Stimulated activated CD4-positive, alpha-beta T cell treated with anti-CD3 and anti-CD28 coated beads, Interleukin-4, amount 100 ng/mL, for 48 hours (primary cell): ENCODE results near the gene CHRNB2.
A peak's percentile ranks its signal among the peaks of the same experiment; 100 is the strongest.
"Not testable (repeated sequence)": the region's sequence is repeated elsewhere in the genome, so short reads cannot be mapped to it uniquely, and the experiment has no call there.

Experiments used
- DNase-seq, 2 donors: peaks; one replicate each; pipeline ENCODE4 v3.0.0-alpha.2; 2020; ENCODE audit warnings: low read depth in 2 of 2

CHRNB2 gene, protein sequence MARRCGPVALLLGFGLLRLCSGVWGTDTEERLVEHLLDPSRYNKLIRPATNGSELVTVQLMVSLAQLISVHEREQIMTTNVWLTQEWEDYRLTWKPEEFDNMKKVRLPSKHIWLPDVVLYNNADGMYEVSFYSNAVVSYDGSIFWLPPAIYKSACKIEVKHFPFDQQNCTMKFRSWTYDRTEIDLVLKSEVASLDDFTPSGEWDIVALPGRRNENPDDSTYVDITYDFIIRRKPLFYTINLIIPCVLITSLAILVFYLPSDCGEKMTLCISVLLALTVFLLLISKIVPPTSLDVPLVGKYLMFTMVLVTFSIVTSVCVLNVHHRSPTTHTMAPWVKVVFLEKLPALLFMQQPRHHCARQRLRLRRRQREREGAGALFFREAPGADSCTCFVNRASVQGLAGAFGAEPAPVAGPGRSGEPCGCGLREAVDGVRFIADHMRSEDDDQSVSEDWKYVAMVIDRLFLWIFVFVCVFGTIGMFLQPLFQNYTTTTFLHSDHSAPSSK

DNA sequence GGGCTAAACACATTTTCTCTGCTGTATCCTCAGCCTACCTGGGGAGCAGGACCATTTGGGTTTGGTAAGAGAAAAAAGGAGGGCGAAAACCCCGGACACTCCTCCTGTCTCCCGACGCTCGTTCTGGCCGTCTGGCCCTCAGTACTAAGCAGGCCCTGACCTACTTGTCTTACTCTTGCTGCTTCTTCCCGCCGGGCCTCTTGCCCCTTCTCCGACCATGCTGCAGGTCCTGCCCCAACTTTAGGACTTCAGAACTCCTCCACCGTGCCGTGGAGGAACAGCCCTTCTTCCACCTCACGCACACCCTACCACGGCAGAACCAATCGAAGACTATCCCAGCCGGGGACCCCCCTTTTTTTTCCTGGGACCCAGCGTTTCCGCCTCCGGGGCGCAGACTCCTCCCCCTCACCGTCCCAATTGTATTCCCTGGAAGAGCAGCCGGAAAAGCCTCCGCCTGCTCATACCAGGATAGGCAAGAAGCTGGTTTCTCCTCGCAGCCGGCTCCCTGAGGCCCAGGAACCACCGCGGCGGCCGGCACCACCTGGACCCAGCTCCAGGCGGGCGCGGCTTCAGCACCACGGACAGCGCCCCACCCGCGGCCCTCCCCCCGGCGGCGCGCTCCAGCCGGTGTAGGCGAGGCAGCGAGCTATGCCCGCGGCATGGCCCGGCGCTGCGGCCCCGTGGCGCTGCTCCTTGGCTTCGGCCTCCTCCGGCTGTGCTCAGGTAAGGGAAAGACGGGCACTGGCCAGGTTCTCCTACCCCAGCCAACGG lies at the start of gene CHRNB2:
Gene CHRNB2, plus strand, starts transcription at position 393 of the 771 bp plus-strand sequence. Its CDS starts 267 bp downstream, at position 660.
- peak; percentile 56 to 73 for DNase-seq

DNA sequence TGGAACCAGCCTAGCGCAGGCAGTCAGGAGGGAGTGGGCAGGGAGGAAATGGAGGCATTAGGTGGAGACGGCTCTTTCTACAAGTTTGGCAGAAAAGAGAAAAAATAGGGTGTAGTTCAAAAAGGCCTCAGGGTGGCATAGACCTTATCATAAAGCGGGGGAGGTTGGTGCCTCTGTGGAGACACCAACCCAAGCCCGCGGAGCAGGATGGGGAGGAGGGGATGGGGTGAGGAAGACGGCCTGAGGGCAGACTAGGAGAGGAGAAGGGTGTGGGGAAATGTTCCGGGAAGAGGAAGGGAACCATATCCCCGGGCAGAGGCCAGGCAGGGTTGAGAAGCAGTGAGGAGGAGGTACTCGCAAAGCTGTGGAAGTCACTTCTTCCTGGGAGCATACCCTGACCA lies 48.0 kb upstream of the CHRNB2 start:
- DNase-seq, result no peak

DNA sequence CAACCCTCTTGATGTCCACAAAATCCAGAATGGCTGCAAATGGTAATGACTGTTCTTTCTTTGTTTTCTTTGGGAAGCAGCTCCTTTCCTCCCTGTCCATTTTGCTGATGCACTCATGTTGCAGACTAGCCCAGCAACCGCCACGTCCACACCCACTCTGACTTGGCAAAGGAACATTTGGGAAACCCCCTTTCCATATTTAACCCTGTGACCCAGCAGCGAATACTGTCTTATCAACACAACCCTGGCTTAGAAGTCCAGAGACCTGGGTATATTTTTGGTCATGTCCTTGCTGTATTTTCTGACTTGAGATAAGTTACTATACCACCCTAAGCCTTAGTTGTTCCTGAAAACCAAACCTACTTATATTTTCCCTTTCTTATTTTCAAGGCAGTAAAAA lies 47.2 kb upstream of the CHRNB2 start:
- DNase-seq, result no peak

DNA sequence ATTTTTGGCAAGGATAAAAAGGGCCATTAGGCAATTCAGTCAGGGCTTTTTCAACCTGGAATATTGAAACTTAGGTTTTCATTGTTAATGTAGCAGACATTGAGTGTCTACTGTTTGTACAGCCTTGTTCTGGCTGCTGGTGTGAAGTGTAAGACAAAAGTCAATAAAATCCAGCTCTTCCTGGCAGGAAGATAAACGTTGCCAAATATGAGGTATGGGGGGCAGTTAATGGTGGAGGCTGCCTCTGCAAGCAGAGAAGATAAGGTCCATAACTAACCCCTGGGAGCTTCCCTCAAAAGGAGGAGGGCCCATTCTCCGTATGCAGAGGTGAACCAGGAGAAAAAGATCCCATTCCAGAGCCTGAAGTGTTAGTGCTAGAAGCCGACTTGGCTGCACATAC lies 45.9 kb upstream of the CHRNB2 start:
- no peak for DNase-seq

DNA sequence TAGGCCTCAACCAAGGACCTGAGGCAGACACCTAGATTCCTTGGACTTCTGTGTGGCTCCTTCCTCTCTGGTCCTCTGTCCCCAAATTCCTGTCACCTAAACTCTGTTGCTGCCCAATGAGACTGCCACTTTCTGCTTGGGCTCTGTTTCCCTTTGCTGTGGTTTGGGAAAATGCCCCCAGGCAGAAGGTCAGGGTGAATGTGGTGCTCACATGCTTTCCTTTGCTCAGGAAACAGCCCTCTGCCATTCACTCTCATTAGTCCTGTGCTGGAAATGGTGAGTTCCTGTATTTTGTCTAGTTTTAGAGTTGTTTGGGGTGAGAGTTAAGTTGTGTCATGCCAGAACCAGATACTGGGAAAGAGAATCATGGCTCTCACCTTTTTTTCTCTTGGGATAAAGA lies 42.7 kb upstream of the CHRNB2 start:
- DNase-seq, result no peak

DNA sequence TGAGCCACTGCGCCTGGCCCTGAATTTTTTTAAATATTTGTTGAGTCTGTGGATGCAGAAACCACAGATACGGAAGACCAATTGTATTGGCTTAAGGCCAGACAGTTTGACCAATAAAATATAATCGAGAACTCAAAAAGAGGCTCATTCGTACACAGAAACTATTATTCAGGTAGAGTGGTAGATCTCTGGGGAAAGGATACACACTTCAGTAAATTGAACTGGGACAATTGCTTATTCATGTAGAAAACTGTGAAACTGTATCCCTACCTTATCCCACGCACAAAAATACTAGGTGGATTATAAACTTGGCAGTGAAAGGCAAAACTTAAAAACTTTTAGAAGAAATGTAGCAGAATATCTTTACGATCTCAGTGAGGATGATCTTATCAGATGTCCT lies 40.4 kb upstream of the CHRNB2 start:
- no peak for DNase-seq

DNA sequence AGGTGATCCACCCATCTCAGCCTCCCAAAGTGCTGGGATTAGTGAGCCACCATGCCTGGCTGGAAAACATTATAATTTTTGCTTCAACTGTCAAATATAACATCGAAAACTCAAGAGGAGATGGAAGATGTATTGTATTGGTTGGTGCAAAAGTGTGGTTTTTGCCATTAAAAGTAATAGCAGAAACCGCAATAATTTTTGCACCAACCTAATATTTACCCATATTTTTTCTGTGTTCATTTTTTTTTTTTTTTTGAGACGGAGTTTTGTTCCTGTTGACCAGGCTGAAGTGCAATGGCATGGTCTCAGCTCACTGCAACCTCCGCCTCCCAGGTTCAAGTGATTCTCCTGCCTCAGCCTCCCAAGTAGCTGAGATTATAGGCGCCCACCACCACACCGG lies 38.3 kb upstream of the CHRNB2 start:
- no peak for DNase-seq

DNA sequence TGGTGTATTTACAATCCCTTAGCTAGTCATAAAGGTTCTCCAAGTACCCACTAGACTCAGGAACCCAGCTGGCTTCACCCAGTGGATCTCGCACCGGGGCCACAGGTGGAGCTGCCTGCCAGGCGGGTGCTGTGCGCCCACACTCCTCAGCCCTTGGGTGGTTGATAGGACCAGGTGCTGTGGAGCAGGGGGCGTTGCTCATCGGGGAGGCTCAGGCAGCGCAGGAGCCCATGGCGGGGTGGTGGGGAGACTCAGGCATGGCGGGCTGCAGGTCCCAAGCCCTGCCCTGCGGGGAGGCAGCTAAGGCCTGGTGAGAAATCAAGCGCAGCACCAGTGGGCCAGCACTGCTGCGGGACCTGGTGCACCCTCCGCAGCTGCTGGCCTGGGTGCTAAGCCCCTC lies 35.6 kb upstream of the CHRNB2 start:
- DNase-seq, result not testable (repeated sequence)

DNA sequence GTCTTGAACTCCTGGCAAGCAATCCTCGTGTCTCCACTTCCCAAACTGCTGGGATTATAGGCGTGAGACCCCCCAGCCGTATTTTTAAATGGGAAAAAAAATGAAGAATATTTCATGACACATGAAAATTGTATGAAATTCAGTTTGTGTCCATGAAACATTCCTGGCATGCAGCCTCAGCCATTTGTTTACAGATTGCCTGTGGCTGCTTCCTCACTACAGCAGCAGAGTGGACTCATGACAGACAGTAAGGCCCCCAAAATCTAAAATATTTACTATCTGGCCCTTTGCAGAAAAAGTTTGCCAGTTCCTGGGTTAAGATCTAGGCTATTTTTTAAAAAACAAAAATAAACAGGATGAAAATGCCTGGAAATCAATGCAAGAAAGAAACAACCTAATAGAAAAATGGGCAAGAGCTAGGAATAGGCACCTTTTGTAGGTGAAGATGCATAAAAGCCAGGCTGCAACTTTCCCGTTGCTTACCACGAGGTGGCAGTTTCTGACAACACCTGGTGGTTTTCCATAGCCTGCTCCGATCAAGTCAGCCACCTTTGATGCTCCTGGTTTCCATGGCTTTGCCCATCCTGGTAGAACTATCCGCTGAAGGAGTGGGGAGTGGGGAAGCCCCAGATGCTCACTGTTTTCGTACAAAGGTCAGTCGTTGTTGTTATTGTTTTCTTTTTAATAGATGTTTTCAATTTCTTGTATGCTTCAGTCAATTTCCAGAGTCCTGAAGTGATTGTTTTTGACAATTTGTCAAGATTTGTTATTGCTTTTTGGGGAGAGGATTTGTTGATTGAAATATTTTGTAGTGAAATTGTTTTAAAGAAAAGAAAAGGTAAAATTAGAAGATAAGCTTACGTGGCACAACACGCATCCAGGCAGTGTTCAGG lies 33.4 kb upstream of the CHRNB2 start:
- DNase-seq, result no peak

DNA sequence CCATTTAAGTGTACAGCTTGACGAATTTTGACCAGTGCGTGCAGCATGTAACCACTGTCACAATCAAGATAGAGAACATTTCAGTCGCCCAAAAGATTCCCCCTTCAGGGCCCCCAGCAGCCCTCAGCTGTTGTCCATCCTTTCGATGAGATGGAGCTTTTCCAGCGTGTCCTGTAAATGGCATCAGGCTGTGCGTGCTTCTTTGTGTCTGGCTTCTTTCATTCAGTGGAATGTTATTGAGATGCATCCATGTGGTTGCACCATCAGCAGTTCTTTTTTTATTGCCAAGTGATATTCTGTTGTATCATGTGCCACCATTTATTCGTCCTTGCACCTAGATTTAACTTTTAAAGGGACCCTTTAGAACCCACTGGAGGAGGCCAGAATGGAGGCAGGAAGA lies 31.0 kb upstream of the CHRNB2 start:
- DNase-seq, result no peak

DNA sequence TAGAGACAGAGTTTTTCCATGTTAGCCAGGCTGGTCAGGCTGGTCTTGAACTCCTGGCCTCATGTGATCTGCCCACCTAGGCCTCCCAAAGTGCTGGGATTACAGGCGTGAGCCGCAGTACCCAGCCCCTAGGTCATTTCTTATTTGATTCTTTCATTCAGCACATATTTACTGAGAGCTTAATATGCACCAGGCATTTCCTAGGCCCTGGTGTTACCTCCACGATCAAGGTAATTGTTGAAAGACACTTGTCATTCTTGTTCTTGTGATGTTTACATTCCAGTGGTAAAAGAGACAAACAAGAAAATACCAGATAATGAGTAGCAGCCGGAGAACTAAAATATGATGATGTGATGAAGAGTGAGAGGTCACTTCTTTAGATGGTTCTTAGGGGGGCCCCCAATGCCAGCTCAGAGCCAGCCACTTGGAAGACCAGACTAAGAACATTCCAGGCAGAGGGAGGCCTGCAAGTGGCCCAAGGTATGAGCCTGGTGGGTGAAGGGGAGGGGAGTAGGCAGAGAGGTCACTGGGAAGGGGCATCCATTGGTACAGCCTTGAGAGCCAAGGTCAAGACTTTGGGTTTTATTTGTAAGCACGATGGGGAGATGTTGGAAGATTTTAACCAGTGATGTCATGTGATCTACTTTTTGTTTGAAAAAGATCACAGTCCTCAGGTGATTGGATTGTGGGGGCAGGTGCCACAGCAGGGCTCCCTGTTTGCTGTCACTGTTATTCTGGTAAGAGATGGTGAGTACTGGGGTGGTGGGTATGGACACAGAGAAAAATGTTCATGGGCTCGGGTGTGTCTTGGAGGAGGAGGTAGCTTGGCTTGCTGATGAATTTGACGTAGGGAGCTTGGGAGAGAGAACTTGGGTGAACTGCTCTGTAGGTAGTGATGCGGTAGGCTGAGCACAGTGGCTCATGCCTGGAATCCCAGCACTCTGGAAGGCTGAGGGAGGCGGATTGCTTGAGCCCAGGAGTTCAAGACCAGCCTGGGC lies 27.8 kb upstream of the CHRNB2 start:
- DNase-seq, result no peak

DNA sequence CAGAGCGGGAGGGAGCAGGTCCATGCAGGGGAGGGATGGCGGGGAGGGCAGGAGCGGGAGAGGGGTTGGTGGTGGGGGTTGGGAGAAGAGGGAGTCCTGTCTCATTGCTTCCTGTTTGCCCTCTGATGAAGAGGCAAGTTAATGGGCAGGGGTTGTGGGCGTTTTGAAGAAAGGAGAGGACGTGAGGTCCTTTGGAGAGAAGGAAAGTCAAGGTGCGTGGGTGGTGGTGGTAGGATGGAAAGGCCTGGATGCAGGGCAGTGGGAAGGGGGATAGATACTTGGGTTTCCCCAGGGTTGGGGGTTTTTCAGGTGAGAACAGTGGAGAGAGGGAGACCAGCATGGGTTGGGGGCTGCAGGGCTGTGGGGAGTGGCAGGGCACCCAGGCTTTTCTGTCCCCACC lies 26.3 kb upstream of the CHRNB2 start:
- DNase-seq, result no peak

DNA sequence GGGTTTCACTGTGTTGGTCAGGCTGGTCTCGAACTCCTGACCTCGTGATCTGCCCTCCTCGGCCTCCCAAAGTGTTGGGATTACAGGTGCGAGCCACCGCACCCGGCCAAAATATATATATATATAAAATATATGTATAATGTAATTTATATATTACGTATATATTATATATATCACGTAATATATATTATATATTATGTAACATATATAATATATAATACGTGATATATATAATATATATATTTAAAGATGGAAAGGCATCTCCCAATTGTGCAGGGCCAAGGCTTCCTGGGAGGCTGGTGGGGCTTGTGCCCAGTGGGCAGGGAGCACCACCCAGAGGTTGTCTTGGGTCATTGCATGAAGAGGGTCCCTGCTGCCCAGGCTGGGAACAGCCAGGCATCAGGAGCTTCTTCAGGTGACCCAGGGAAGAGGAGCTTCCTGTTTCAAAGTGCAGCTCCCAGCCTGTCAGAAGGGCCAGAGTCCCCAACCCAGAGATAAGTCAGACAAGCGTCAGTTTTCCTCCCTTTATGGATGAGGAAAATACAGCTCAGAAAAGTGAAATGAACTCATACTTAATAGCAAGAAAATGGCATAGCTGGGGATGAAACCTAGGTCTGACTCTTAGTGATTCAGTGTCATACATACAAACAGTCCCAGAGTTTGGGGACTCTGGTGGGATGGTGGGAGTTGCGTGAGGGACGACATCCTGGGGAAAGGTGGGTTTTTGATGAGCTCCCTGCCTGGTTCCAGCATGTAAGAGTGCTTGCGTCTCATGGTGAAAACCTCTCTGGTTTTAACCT lies 21.1 kb upstream of the CHRNB2 start:
- peak; percentile 50 to 51 for DNase-seq

DNA sequence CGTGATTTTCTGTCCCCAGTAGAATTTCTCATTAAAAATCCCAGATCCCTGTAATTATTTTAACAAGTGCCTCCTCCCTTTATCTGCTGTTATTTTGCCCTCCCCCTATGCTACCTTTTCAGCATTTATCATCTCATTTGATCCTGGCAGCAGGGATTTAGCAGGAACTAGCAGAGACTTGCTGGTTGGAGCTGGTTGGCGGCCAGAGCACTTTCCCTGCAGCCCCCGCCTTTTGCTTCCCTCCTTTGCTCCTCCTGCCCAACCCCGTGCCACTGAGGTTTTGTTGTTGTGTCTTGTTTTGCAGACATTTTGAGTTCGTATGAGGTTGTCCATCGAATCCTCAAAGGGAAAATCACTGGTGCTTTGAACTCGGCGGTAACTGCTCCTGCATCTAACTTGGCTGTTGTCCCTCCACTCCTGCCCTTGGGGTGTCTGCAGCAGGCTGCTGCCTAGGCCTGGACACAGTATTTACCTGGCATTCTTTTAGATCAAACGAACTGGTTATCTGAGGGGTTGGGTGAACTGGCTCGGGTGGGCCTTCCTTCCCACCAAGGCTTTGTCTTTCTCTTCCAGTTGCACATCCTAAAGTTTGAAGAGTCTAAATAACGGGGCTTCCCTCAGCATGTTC lies 20.4 kb upstream of the CHRNB2 start:
- no peak for DNase-seq

DNA sequence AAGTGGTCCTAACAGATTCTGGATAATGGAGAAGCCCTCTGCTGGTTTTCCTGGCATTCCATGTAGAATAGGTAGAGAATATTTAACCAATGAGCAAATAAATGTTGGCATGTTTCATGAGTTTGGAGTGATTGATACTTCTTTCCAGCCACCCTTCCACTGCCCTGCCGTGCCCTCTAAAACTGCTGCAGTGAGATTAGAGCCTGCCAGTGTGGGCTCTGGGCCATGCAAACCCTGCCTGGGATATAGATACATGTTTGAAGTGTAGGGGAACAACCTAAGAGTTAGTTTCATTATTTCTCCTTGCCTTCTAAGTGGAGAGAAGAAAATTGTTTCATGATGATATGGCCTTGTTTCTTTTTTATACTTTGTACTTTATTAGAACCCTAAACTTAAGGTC lies 19.6 kb upstream of the CHRNB2 start:
- no peak for DNase-seq

DNA sequence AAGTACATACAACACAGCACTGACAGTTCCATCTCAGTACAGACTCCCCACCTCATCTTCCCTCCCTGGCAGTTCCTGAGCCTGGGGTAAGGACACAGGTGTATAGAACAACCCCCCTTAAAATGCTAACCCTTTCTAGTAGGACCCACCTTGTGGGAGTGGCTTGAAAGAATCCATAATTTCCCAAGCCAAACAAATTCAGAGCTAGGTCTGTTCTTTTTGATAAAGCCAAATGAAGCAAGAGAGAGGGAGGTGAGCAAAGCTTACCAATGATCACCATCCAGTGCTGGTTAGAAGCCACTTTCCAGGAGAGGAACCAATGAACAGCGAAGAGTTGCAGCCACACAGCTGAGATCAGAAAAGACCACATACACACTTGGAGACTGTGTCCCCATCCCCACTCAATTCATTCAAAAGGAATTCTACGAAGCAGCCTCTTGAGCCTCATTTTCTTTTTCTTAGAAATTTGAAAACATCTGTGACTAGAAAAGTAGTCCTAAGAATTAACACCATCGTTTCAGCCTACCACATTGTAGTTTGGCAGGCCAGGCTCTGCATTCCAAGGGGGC lies 18.3 kb upstream of the CHRNB2 start:
- no peak for DNase-seq

DNA sequence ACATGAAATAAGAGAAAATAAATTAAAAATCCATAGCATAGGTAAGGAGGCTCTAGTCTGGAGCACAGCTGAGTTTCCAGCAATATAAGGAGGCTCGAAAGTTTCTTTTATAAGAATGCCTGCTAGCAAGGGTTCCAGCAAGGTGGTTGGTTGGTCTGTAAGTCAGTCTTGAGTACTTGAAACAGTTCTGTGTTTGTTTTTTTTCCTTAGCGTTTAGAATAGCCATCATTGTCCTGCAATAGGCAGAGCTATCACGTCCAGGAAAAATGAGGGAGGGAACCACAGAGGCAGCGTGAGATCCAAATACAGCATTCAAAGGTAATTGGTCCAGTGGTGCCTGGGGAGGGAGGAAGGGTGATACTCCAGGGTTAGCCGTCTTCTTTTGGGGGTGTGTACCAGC lies 17.5 kb upstream of the CHRNB2 start:
- DNase-seq, result no peak

DNA sequence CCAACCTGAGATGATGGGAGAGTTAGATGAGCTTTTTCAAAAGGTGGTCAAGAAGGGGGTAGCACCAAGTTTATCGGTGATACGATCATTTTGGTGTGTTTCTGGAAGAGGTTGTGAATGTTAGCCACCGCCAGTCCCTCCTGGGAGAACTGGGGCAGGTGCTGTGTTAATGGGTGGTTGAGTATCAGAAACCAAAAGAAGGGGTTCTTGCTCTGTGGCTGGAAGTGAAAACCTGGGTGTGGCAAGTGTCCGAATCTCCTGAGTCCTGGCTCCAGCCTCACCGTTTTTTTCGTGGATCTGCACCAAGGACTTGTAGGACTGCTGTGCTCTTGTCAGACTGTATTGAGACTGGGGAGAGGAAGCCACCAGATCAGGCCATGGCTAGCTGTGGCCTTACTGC lies 16.9 kb upstream of the CHRNB2 start:
- no peak for DNase-seq

DNA sequence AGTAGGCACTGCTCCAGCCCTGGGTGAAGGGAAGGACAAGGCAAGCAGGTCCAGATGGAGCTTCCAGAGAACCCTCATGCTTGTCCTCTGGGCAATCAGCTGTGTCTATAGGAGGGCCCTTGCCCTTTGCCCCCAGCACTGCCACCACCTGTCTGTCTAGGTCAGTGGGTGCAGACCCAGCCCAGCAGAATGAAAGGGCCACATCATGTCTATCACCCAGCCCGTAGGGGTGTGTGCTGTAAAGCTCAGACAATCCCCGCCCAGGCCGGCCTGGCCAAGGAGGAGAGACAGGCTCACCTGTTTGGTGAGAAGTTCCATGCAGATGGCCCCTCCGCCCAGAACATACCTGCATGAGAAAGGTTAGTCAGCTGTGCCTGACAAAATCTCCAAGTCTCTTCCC lies 16.1 kb upstream of the CHRNB2 start:
- DNase-seq, result no peak
